ENCODE results near the gene TBC1D3B.
"Not testable (repeated sequence)": the region's sequence is repeated elsewhere in the genome, so short reads cannot be mapped to it uniquely, and the experiment has no call there.

The TBC1D3B gene

GRCh38 chr17:36214918-36215317, 38.5 kb upstream of the TBC1D3B start:
- no peaks in the 10 kb centered on the region for H4K20me1 ChIP-seq (ENCODE audit: insufficient read depth, low read length)
- no peaks in the 10 kb centered on the region for H3K27me3 ChIP-seq (ENCODE audit: low read depth, low read length)

GRCh38 chr17:36213695-36214094, 37.3 kb upstream of the TBC1D3B start:
- Histone ChIP-seq H3K4me3 (ENCODE audit: low read length) (no peak overlapping the region), H3K27me3 (ENCODE audit: low read depth, low read length) (no peaks in the 10 kb centered on the region), H4K20me1 (ENCODE audit: insufficient read depth, low read length) (no peaks in the 10 kb centered on the region), H3K4me1 (ENCODE audit: low read length) (no peaks in the 10 kb centered on the region), H3K36me3 (replicated peaks; ENCODE audit: low read depth, low read length) (no peaks in the 10 kb centered on the region), H3K9me3 (ENCODE audit: insufficient read depth, low read length) (no peaks in the 10 kb centered on the region), H3K27ac (ENCODE audit: low read length) (no peak overlapping the region), H3K4me2 (ENCODE audit: low read length) (no peak overlapping the region), H3K79me2 (ENCODE audit: low read length) (no peaks in the 10 kb centered on the region), H2AFZ (ENCODE audit: low read depth, low read length) (no peak overlapping the region), H3K9ac (ENCODE audit: low read length) (no peak overlapping the region)
- no peak for TF ChIP-seq EZH2phosphoT487 (IDR thresholded peaks at IDR 0.05; ENCODE audit: low read depth)
- TF ChIP-seq, protein P1, sequence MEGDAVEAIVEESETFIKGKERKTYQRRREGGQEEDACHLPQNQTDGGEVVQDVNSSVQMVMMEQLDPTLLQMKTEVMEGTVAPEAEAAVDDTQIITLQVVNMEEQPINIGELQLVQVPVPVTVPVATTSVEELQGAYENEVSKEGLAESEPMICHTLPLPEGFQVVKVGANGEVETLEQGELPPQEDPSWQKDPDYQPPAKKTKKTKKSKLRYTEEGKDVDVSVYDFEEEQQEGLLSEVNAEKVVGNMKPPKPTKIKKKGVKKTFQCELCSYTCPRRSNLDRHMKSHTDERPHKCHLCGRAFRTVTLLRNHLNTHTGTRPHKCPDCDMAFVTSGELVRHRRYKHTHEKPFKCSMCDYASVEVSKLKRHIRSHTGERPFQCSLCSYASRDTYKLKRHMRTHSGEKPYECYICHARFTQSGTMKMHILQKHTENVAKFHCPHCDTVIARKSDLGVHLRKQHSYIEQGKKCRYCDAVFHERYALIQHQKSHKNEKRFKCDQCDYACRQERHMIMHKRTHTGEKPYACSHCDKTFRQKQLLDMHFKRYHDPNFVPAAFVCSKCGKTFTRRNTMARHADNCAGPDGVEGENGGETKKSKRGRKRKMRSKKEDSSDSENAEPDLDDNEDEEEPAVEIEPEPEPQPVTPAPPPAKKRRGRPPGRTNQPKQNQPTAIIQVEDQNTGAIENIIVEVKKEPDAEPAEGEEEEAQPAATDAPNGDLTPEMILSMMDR (IDR thresholded peaks at IDR 0.05; ENCODE audit: low read depth, low read length), result no peak

More at GRCh38 chr17:36214918-36215317, 38.5 kb upstream of the TBC1D3B start:
- H3K9ac ChIP-seq (ENCODE audit: low read length), result no peak overlapping the region
- no peak overlapping the region for H2AFZ ChIP-seq (ENCODE audit: low read depth, low read length)
- no peaks in the 10 kb centered on the region for H3K36me3 ChIP-seq (replicated peaks; ENCODE audit: low read depth, low read length)
- H3K27ac ChIP-seq (ENCODE audit: low read length), result no peak overlapping the region
- no peak overlapping the region for H3K4me3 ChIP-seq (ENCODE audit: low read length)
- no peaks in the 10 kb centered on the region for H3K9me3 ChIP-seq (ENCODE audit: insufficient read depth, low read length)
- H3K4me1 ChIP-seq (ENCODE audit: low read length), result no peaks in the 10 kb centered on the region
- TF ChIP-seq EZH2phosphoT487 (IDR thresholded peaks at IDR 0.05; ENCODE audit: low read depth), result no peak
- TF ChIP-seq, protein P1 (IDR thresholded peaks at IDR 0.05; ENCODE audit: low read depth, low read length), result no peak
- H3K79me2 ChIP-seq (ENCODE audit: low read length), result no peaks in the 10 kb centered on the region
- H3K4me2 ChIP-seq (ENCODE audit: low read length), result no peak overlapping the region

DNA sequence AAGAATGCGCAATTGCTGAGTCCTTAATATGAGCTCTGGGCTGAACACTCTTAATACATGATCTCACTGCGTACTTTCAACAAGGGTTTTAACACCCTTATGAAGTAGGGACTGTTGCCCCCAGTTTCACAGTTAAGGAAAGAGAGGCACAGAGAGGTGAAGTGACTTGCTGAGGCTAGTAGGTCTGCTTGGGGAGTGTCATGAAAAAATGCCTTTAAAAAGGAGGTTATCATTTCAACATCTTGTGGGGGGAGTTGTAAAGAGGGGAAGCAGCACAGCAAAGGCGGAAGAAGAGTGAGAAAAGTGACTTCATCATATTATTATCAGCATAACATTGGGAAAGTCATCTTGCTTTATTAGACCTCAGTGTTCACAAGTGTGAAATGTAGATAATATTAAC, 36.5 kb upstream of the TBC1D3B start:
- no peaks in the 10 kb centered on the region for H3K79me2 ChIP-seq (ENCODE audit: low read length)
- no peak overlapping the region for H3K4me3 ChIP-seq (ENCODE audit: low read length)
- H3K4me2 ChIP-seq (ENCODE audit: low read length), result no peak overlapping the region
- H3K9me3 ChIP-seq (ENCODE audit: insufficient read depth, low read length), result no peaks in the 10 kb centered on the region
- H2AFZ ChIP-seq (ENCODE audit: low read depth, low read length), result no peak overlapping the region
- TF ChIP-seq EZH2phosphoT487 (IDR thresholded peaks at IDR 0.05; ENCODE audit: low read depth), result no peak
- TF ChIP-seq, protein P1 (IDR thresholded peaks at IDR 0.05; ENCODE audit: low read depth, low read length), result no peak
- H3K27me3 ChIP-seq (ENCODE audit: low read depth, low read length), result no peaks in the 10 kb centered on the region
- no peak overlapping the region for H3K9ac ChIP-seq (ENCODE audit: low read length)
- H4K20me1 ChIP-seq (ENCODE audit: insufficient read depth, low read length), result no peaks in the 10 kb centered on the region
- no peaks in the 10 kb centered on the region for H3K4me1 ChIP-seq (ENCODE audit: low read length)
- no peaks in the 10 kb centered on the region for H3K36me3 ChIP-seq (replicated peaks; ENCODE audit: low read depth, low read length)
- H3K27ac ChIP-seq (ENCODE audit: low read length), result no peak overlapping the region

DNA sequence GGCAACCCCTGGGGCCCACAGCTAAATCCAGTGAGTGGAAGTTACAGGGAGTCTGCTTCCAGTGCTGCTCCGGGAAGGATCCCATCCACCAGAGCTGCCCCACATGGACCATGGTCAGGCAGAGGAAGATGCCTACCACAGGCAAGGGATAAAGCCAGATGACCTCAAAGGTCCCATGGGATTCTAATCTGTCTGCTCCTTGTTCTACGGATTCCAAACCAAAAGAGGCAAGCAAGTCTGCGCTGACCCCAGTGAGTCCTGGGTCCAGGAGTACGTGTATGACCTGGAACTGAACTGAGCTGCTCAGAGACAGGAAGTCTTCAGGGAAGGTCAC, 35.8 kb upstream of the TBC1D3B start:
- no peak overlapping the region for H3K4me2 ChIP-seq (ENCODE audit: low read length)
- no peak overlapping the region for H3K4me3 ChIP-seq (ENCODE audit: low read length)
- no peaks in the 10 kb centered on the region for H3K27me3 ChIP-seq (ENCODE audit: low read depth, low read length)
- H3K79me2 ChIP-seq (ENCODE audit: low read length), result no peaks in the 10 kb centered on the region
- no peaks in the 10 kb centered on the region for H3K9me3 ChIP-seq (ENCODE audit: insufficient read depth, low read length)
- no peak overlapping the region for H2AFZ ChIP-seq (ENCODE audit: low read depth, low read length)
- TF ChIP-seq, protein P1 (IDR thresholded peaks at IDR 0.05; ENCODE audit: low read depth, low read length), result no peak
- TF ChIP-seq EZH2phosphoT487 (IDR thresholded peaks at IDR 0.05; ENCODE audit: low read depth), result no peak
- no peaks in the 10 kb centered on the region for H4K20me1 ChIP-seq (ENCODE audit: insufficient read depth, low read length)
- H3K27ac ChIP-seq (ENCODE audit: low read length), result no peak overlapping the region
- no peaks in the 10 kb centered on the region for H3K36me3 ChIP-seq (replicated peaks; ENCODE audit: low read depth, low read length)
- H3K4me1 ChIP-seq (ENCODE audit: low read length), result no peaks in the 10 kb centered on the region
- H3K9ac ChIP-seq (ENCODE audit: low read length), result no peak overlapping the region

DNA sequence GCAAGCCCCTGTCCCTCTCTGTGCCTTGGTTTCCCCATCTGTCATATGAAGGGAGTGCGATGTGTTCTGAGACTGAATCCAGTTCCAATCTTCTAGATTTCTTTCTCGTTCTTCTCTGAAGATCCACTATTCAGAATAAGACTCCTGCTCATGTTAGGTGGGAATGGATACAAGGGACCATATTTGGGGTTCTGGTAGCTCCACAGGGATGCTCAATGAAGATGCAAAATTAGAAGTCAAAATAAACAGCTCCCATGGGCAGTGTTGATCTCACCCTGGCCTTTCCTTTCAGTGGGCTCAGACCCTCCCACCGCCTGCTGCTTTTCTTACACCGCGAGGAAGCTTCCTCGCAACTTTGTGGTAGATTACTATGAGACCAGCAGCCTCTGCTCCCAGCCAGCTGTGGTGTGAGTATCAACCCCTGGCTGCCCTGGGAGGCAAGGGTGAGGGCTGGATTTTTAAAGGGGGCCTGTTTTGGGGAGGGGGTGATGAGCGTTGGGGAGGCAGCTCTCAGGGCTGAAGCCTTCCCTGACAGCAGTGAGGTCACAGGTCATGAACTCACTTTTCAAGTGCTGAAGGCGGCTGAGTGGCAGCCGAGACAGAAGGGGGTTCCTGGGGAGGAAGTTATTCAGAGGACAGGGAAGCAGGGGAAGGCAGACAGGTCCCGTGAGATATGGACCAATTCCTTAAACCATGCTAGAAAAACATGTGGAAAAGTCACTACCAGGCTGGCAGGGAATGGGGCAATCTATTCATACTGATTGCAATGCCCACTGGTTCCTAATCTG, 35.2 kb upstream of the TBC1D3B start:
- not testable (repeated sequence) for H3K79me2 ChIP-seq (ENCODE audit: low read length); H3K27ac ChIP-seq (ENCODE audit: low read length); H3K9me3 ChIP-seq (ENCODE audit: insufficient read depth, low read length); H3K27me3 ChIP-seq (ENCODE audit: low read depth, low read length); H3K4me1 ChIP-seq (ENCODE audit: low read length); H2AFZ ChIP-seq (ENCODE audit: low read depth, low read length); H3K9ac ChIP-seq (ENCODE audit: low read length); H4K20me1 ChIP-seq (ENCODE audit: insufficient read depth, low read length); H3K36me3 ChIP-seq (replicated peaks; ENCODE audit: low read depth, low read length); H3K4me3 ChIP-seq (ENCODE audit: low read length); H3K4me2 ChIP-seq (ENCODE audit: low read length)

DNA sequence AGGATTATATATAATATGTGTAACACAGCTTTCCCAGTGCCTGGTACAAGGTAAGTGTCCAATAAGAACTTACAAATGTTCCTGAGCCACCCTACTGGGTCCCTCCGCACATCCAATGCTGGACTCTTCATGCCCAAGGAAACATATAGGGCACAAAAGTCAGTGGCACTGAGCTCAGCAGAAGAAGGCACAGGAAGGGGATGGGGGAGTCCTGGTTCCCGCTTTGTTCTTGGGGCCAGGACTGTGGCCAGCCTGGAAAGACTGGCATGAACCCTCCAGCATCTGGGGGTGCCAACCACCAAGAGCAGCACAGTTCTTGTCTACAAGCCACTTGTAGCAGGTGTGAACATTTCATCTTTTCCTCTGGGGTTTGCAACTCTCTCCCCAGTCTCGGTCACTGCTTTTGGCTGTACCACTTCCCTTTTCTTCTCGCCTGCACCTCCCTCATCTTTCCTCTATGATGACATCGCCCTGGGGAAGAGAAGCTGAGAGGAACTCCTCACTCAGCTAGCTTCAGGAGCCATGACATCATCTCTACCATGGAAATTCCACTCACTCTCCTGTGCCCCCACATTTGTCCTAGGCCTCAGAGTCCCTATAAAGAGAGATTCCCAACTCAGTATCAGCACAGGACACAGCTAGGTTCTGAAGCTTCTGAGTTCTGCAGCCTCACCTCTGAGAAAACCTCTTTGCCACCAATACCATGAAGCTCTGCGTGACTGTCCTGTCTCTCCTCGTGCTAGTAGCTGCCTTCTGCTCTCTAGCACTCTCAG, 34.2 kb upstream of the TBC1D3B start, which contains the start of gene CCL4L2:
Gene CCL4L2 (plus strand): TSS at position 625 of the 773 bp plus-strand sequence.
- not testable (repeated sequence) for H3K4me2 ChIP-seq (ENCODE audit: low read length); H2AFZ ChIP-seq (ENCODE audit: low read depth, low read length); H3K9me3 ChIP-seq (ENCODE audit: insufficient read depth, low read length); H3K9ac ChIP-seq (ENCODE audit: low read length); H3K4me3 ChIP-seq (ENCODE audit: low read length); H3K27me3 ChIP-seq (ENCODE audit: low read depth, low read length); H4K20me1 ChIP-seq (ENCODE audit: insufficient read depth, low read length); H3K79me2 ChIP-seq (ENCODE audit: low read length); H3K27ac ChIP-seq (ENCODE audit: low read length); H3K36me3 ChIP-seq (replicated peaks; ENCODE audit: low read depth, low read length); H3K4me1 ChIP-seq (ENCODE audit: low read length)
